Neural progenitor cell (in vitro differentiated cells): ENCODE measurements around the gene TRAPPC2L. TPM values are rescaled to one million over a fixed set of nuclear protein-coding genes. Genes with fewer than 3 reads are reported as not detected.

Experiments
- DNase-seq: peaks from one replicate; pipeline ENCODE4 v3.0.0-alpha.2; 2016; ENCODE audit warnings: low spot score
- H2AFZ ChIP-seq: fragments of 200-600 bp; sonication (generic); replicated peaks from 2 replicates; pipeline ENCODE4 v1.6.1; 2016; ENCODE audit warnings: antibody characterized with exemption
- H3F3A ChIP-seq: fragments of 200-600 bp; sonication (generic); 2 replicates; pipeline ENCODE4 v1.6.1; 2016; ENCODE audit warnings: antibody characterized with exemption, low read depth
- H3K27ac ChIP-seq: fragments of 200-600 bp; sonication (generic); 2 replicates; pipeline ENCODE4 v1.5.1; 2016; ENCODE audit warnings: mild to moderate bottlenecking
- H3K27me3 ChIP-seq: fragments of 200-600 bp; sonication (generic); 2 replicates; pipeline ENCODE4 v1.6.1; 2016; ENCODE audit warnings: mild to moderate bottlenecking, moderate library complexity
- H3K36me3 ChIP-seq: fragments of 200-600 bp; sonication (generic); 2 replicates; pipeline ENCODE4 v1.5.1; 2016
- H3K4me1 ChIP-seq: fragments of 200-600 bp; sonication (generic); 2 replicates; pipeline ENCODE4 v1.6.1; 2016; ENCODE audit warnings: mixed run types
- H3K4me2 ChIP-seq: fragments of 200-600 bp; sonication (generic); 2 replicates; pipeline ENCODE4 v1.6.1; 2016
- H3K4me3 ChIP-seq: fragments of 200-600 bp; sonication (generic); 2 replicates; pipeline ENCODE4 v1.5.1; 2016
- H3K79me2 ChIP-seq: fragments of 200-600 bp; sonication (generic); 2 replicates; pipeline ENCODE4 v1.6.1; 2016; ENCODE audit warnings: low read depth
- H3K9ac ChIP-seq: fragments of 200-600 bp; sonication (generic); 2 replicates; pipeline ENCODE4 v1.6.1; 2016
- H3K9me3 ChIP-seq: fragments of 200-600 bp; sonication (generic); 2 replicates; pipeline ENCODE4 v1.5.1; 2016; ENCODE audit warnings: low read depth
- H4K20me1 ChIP-seq: fragments of 200-600 bp; sonication (generic); 2 replicates; pipeline ENCODE4 v1.6.1; 2016; ENCODE audit warnings: low read depth
- H3K27ac Mint-ChIP-seq: 3 replicates; pipeline ENCODE4 v1.8.0; 2021; ENCODE audit warnings: mixed read lengths
- H3K27me3 Mint-ChIP-seq: 2 replicates; pipeline ENCODE4 v1.8.0; 2022; ENCODE audit warnings: low read depth, mild to moderate bottlenecking, inconsistent platforms, moderate library complexity, mixed read lengths; ENCODE audit not compliant: insufficient read depth
- H3K36me3 Mint-ChIP-seq: 3 replicates; pipeline ENCODE4 v1.8.0; 2021; ENCODE audit warnings: mixed read lengths
- H3K4me1 Mint-ChIP-seq: 3 replicates; pipeline ENCODE4 v1.8.0; 2021; ENCODE audit warnings: mixed read lengths
- H3K4me3 Mint-ChIP-seq: 3 replicates; pipeline ENCODE4 v1.8.0; 2021; ENCODE audit warnings: mild to moderate bottlenecking, moderate library complexity, mixed read lengths
- H3K9me3 Mint-ChIP-seq: 3 replicates; pipeline ENCODE4 v1.8.0; 2020; ENCODE audit warnings: mixed read lengths
- EZH2 ChIP-seq: fragments of 200-600 bp; sonication (generic); IDR thresholded peaks from 2 replicates; pipeline ENCODE4 v1.6.1; 2017; ENCODE audit warnings: antibody characterized with exemption, mild to moderate bottlenecking, moderate library complexity
- EZH2phosphoT487 ChIP-seq: fragments of 200-600 bp; sonication (generic); IDR thresholded peaks from 2 replicates; pipeline ENCODE4 v1.6.1; 2017; ENCODE audit warnings: antibody characterized with exemption
- total RNA-seq: library from RNA; depleted of rRNA; stranded (reverse); fragments of >200 nt; gene quantifications from 2 replicates; pipeline ENCODE4 v1.2.3, GENCODE V29; 2015; ENCODE audit warnings: low replicate concordance
- TF ChIP-seq, protein P1 (sequence below): fragments of 200-600 bp; sonication (generic); IDR thresholded peaks from 2 replicates; pipeline ENCODE4 v1.5.1; 2017; ENCODE audit warnings: antibody characterized with exemption, mild to moderate bottlenecking

Gene TRAPPC2L
- total RNA-seq, 1 donor from 2014 or later: 31.8 TPM

DNA sequence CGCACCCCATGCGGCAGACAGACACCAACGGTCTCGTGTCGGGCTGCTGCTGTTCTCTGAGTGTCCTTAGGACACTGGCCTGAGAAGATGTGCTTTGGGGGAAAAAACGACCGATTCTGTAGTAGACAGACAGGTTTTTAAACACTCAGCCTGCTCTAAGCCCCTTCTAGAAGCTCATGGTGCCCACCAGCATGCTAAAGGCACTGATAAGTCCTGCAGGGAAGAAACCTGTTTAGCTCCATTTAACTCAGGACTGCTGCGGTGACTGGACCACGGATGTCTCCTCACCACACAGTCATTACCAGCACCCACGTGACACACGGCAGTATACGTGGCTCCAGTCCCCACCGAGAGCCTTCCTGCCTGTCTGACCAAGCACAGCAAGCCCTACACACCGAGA lies 26.1 kb upstream of the TRAPPC2L start:
- no peak for DNase-seq
- Mint-ChIP-seq H3K4me1 (no peaks in the 10 kb centered on the region), H3K9me3 (no peaks in the 10 kb centered on the region), H3K36me3 (no peaks in the 10 kb centered on the region), H3K4me3 (no peak overlapping the region), H3K27me3 (peaks cover 5% of the 10 kb centered on the region), H3K27ac (no peak overlapping the region)
- no peaks in the 10 kb centered on the region for H3K4me1 ChIP-seq
- no peaks in the 10 kb centered on the region for H3K79me2 ChIP-seq
- H3K4me2 ChIP-seq: no peak overlapping the region
- no peaks in the 10 kb centered on the region for H3K9me3 ChIP-seq
- no peak overlapping the region for H3K4me3 ChIP-seq
- no peaks in the 10 kb centered on the region for H4K20me1 ChIP-seq
- H3K9ac ChIP-seq: no peak overlapping the region
- no peaks in the 10 kb centered on the region for H3K27me3 ChIP-seq
- no peak overlapping the region for H2AFZ ChIP-seq
- H3K36me3 ChIP-seq: no peaks in the 10 kb centered on the region
- no peak overlapping the region for H3K27ac ChIP-seq
- TF ChIP-seq, protein P1, sequence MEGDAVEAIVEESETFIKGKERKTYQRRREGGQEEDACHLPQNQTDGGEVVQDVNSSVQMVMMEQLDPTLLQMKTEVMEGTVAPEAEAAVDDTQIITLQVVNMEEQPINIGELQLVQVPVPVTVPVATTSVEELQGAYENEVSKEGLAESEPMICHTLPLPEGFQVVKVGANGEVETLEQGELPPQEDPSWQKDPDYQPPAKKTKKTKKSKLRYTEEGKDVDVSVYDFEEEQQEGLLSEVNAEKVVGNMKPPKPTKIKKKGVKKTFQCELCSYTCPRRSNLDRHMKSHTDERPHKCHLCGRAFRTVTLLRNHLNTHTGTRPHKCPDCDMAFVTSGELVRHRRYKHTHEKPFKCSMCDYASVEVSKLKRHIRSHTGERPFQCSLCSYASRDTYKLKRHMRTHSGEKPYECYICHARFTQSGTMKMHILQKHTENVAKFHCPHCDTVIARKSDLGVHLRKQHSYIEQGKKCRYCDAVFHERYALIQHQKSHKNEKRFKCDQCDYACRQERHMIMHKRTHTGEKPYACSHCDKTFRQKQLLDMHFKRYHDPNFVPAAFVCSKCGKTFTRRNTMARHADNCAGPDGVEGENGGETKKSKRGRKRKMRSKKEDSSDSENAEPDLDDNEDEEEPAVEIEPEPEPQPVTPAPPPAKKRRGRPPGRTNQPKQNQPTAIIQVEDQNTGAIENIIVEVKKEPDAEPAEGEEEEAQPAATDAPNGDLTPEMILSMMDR: no peak
- no peak for TF ChIP-seq EZH2phosphoT487
- no peaks in the 10 kb centered on the region for H3F3A ChIP-seq

DNA sequence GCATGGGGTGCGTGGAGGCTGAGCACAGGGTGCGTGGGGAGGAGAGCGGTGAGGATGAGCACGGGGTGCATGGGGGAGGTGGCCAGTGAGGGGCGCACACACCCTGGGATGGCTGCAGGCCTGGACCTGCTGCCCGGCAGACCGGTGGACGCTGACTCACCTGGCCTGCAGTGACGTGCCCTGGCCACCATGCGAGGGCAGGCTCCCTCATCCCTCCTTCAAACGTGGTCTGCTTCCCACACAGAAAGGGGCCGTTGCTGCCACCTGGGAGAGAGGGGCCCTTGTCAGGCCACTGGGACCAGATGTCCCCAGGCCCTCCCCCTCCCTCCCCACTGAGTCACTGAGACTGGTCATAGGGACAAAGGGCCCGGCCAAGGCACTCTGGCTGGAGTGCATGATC lies 25.1 kb upstream of the TRAPPC2L start:
- no peak for TF ChIP-seq EZH2
- TF ChIP-seq, protein P1: peak; percentile 15

DNA sequence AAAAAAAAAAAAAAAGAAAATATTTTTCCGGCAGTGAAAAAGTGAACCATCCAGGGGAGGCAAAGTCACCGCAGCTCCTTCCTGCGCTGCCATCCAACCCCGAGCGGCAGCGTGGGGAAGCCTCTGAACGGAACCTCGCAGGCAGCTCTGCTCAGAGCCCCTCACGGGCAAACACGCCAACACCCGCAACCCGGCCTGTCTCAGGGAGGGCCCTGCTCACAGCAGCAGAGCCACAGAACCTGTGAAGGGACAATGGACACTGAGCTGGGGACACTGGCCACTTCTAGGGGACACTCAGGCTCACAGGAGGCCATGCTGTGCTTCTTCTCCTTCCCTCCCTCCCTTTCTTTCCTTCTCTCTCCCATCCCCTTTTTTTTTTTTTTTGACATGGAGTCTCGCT lies 23.8 kb upstream of the TRAPPC2L start:
- TF ChIP-seq EZH2phosphoT487 (no peak), EZH2 (no peak)
- TF ChIP-seq, protein P1: no peak
- Histone ChIP-seq H3K36me3 (no peaks in the 10 kb centered on the region), H3K4me2 (no peak overlapping the region), H4K20me1 (no peaks in the 10 kb centered on the region), H3F3A (no peaks in the 10 kb centered on the region), H3K4me1 (no peaks in the 10 kb centered on the region), H3K27ac (no peak overlapping the region), H3K9me3 (no peaks in the 10 kb centered on the region), H3K79me2 (no peaks in the 10 kb centered on the region), H2AFZ (no peak overlapping the region), H3K9ac (no peak overlapping the region), H3K4me3 (no peak overlapping the region), H3K27me3 (no peaks in the 10 kb centered on the region)
- Mint-ChIP-seq H3K27ac (no peak overlapping the region), H3K4me3 (no peak overlapping the region), H3K4me1 (no peaks in the 10 kb centered on the region), H3K9me3 (no peaks in the 10 kb centered on the region), H3K36me3 (no peaks in the 10 kb centered on the region), H3K27me3 (peaks cover 3% of the 10 kb centered on the region)
- no peak for DNase-seq

More for the DNA sequence above, 25.1 kb upstream of the TRAPPC2L start:
- H4K20me1 ChIP-seq: no peaks in the 10 kb centered on the region
- no peak overlapping the region for H3K27ac Mint-ChIP-seq
- no peaks in the 10 kb centered on the region for H3K36me3 Mint-ChIP-seq
- no peak overlapping the region for H3K4me3 Mint-ChIP-seq
- no peaks in the 10 kb centered on the region for H3K36me3 ChIP-seq
- DNase-seq: no peak
- no peaks in the 10 kb centered on the region for H3F3A ChIP-seq
- no peak overlapping the region for H3K4me2 ChIP-seq
- H3K79me2 ChIP-seq: no peaks in the 10 kb centered on the region
- H2AFZ ChIP-seq: no peak overlapping the region
- no peaks in the 10 kb centered on the region for H3K4me1 Mint-ChIP-seq
- no peaks in the 10 kb centered on the region for H3K9me3 Mint-ChIP-seq
- no peaks in the 10 kb centered on the region for H3K9me3 ChIP-seq
- no peak overlapping the region for H3K9ac ChIP-seq
- no peak overlapping the region for H3K27ac ChIP-seq
- peaks cover 3% of the 10 kb centered on the region for H3K27me3 Mint-ChIP-seq
- no peak overlapping the region for H3K4me3 ChIP-seq
- no peaks in the 10 kb centered on the region for H3K27me3 ChIP-seq
- H3K4me1 ChIP-seq: no peaks in the 10 kb centered on the region

DNA sequence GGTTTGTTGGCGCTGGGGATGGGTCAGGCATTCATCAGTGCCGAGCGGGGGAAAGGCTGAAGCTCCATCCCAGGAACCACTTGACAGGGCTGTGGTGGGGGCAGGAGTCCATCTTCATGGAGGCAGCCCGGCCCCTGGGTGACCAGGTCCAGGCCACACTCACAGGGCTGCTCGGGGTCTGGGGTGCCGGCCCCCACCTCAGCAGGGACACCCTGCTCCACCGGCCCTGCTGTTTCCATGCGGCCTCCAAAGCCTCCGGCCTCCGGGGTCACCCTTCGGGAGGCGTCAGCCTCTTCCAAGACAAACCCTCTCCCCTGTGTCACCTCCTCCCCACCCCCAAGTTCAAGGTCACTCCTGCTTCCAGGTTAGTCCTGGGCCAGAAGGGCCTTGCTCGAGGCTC lies 22.3 kb upstream of the TRAPPC2L start:
- Histone ChIP-seq H3K79me2 (no peaks in the 10 kb centered on the region), H3K27ac (no peak overlapping the region), H2AFZ (no peak overlapping the region), H3F3A (no peaks in the 10 kb centered on the region), H3K9me3 (no peaks in the 10 kb centered on the region), H3K4me2 (no peak overlapping the region), H3K27me3 (no peaks in the 10 kb centered on the region), H3K36me3 (no peaks in the 10 kb centered on the region), H3K9ac (no peak overlapping the region), H3K4me1 (no peaks in the 10 kb centered on the region), H4K20me1 (no peaks in the 10 kb centered on the region), H3K4me3 (no peak overlapping the region)
- Mint-ChIP-seq H3K4me3 (no peak overlapping the region), H3K4me1 (no peaks in the 10 kb centered on the region), H3K9me3 (no peaks in the 10 kb centered on the region), H3K27me3 (no peaks in the 10 kb centered on the region), H3K27ac (no peak overlapping the region), H3K36me3 (no peaks in the 10 kb centered on the region)
- no peak for DNase-seq
- TF ChIP-seq EZH2 (no peak), EZH2phosphoT487 (no peak)
- TF ChIP-seq, protein P1: no peak
